Measurements from ENCODE around the gene MED16. TPM values are rescaled to one million over a fixed set of nuclear protein-coding genes. Genes with fewer than 3 reads are reported as not detected.

MED16 gene
- total and polyA plus RNA-seq, 2 of the 13 experiments (the other 11 are each of a cell fraction or from before 2014, with no cell fraction given), result 13.3 to 14.8 TPM

DNA sequence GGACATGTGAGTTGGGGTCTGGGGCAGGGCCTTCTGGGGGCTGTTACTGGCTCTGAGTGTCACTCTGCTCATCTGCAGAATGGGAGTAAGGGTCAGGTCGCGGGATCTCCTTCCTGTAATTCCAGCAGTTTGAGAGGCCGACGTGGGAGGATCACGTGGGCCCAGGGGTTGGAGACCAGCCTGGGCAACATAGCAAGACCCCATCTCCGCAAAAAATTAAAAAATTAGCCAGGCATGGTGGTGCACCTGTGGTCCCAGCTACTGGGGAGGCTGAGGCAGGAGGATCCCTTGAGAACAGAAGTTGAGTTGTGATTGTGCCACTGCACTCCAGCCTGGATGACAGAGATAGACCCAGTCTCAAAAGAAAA lies 36.9 kb upstream of the MED16 start:
- no TSS peak for BruUV-seq (replicated peaks)
- no peak for ATAC-seq
- intact Hi-C loops (cut with micrococcal nuclease; ENCODE audit: unreplicated experiment) (loop anchor here (10.0 kb wide), 1 partner anchor 265 kb away; the partner anchor contains the start of gene RNF126), in situ Hi-C loops (cut with HindIII; ENCODE audit: extremely low pct_ligation_motif_present, low pct_unique_long_range_greater_than_20kb) (loop anchor here (5.0 kb wide), 1 partner anchor 32 kb away; no protein-coding TSS in a partner anchor)
- no peak for DNase-seq (ENCODE audit: low spot score)
- ChIA-PET CTCF (ENCODE audit: low intra/inter-chr PET ratio, low total read pairs) (no interaction called here), POLR2A (interaction anchor here (1.5 to 5.6 kb wide), 2 partner anchors 23 to 31 kb away, joined by 3 to 50 read pairs; no protein-coding TSS in a partner anchor)
- no peak for FAIRE-seq
- no peaks in the 10 kb centered on the region for H3K9me3 ChIP-seq (ENCODE audit: low read length)
- peaks cover 25% of the 10 kb centered on the region; the same call in 1 of the 2 replicates for H4K20me1 ChIP-seq (ENCODE audit: insufficient read depth, low read length)
- no peaks in the 10 kb centered on the region for H3K27me3 ChIP-seq (ENCODE audit: control insufficient read depth in 1 of 2, insufficient read depth in 2 of 2, low read length in 2 of 2)
- peaks cover 68% of the 10 kb centered on the region for H3K4me1 ChIP-seq (ENCODE audit: insufficient read depth, low read length)
- 0 out of 2 replicates have a peak, but pooled peaks have one; percentile 6 for TF ChIP-seq PAF1 (CRISPR knock-in tag; IDR thresholded peaks at IDR 0.05)
- no peak for TF ChIP-seq SP140L (CRISPR knock-in tag; IDR thresholded peaks at IDR 0.05; ENCODE audit: borderline replicate concordance)
- TF ChIP-seq, protein P1, sequence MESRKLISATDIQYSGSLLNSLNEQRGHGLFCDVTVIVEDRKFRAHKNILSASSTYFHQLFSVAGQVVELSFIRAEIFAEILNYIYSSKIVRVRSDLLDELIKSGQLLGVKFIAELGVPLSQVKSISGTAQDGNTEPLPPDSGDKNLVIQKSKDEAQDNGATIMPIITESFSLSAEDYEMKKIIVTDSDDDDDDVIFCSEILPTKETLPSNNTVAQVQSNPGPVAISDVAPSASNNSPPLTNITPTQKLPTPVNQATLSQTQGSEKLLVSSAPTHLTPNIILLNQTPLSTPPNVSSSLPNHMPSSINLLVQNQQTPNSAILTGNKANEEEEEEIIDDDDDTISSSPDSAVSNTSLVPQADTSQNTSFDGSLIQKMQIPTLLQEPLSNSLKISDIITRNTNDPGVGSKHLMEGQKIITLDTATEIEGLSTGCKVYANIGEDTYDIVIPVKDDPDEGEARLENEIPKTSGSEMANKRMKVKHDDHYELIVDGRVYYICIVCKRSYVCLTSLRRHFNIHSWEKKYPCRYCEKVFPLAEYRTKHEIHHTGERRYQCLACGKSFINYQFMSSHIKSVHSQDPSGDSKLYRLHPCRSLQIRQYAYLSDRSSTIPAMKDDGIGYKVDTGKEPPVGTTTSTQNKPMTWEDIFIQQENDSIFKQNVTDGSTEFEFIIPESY (CRISPR knock-in tag; IDR thresholded peaks at IDR 0.05), result no peak
- TF ChIP-seq, protein P2, sequence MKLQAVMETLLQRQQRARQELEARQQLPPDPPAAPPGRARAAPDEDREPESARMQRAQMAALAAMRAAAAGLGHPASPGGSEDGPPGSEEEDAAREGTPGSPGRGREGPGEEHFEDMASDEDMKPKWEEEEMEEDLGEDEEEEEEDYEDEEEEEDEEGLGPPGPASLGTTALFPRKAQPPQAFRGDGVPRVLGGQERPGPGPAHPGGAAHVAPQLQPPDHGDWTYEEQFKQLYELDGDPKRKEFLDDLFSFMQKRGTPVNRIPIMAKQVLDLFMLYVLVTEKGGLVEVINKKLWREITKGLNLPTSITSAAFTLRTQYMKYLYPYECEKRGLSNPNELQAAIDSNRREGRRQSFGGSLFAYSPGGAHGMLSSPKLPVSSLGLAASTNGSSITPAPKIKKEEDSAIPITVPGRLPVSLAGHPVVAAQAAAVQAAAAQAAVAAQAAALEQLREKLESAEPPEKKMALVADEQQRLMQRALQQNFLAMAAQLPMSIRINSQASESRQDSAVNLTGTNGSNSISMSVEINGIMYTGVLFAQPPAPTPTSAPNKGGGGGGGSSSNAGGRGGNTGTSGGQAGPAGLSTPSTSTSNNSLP (IDR thresholded peaks at IDR 0.05; ENCODE audit: low read depth, low read length), result no peak
- no peak for TF ChIP-seq SOX6 (IDR thresholded peaks at IDR 0.05)
- no peak for TF ChIP-seq SOX6 (CRISPR knock-in tag; IDR thresholded peaks at IDR 0.05)
- peak; percentile 93 for TF ChIP-seq ZNF121 (CRISPR knock-in tag; IDR thresholded peaks at IDR 0.05)
- TF ChIP-seq, protein P3, sequence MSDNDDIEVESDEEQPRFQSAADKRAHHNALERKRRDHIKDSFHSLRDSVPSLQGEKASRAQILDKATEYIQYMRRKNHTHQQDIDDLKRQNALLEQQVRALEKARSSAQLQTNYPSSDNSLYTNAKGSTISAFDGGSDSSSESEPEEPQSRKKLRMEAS (IDR thresholded peaks at IDR 0.05), result no peak
- peak; percentile 7 for TF ChIP-seq AGO2 (optimal IDR thresholded peaks at IDR 0.05; ENCODE audit: low read depth, low read length)
- no peak overlapping the region for H3K9ac ChIP-seq (ENCODE audit: insufficient read depth, low read depth, low read length)
- H3K4me3 ChIP-seq (replicated peaks in 1 of 3; ENCODE audit: insufficient read depth in 1 of 3, low read depth in 2 of 3, low read length in 3 of 3), result no peak overlapping the region; a peak in 1 of 6 replicates
- H3K27ac ChIP-seq (ENCODE audit: extremely low read length, insufficient read depth, low read length), result no peak overlapping the region
- H3K36me3 ChIP-seq (replicated peaks in 1 of 2; ENCODE audit: control insufficient read depth in 1 of 2, insufficient read depth in 2 of 2, low read length in 2 of 2), result peaks cover 11 to 41% of the 10 kb centered on the region in 2 experiments; a peak in 4 of 5 replicates
- H2AFZ ChIP-seq (ENCODE audit: low read length), result no peak overlapping the region
- WGBS (ENCODE audit: low lambda C conversion rate), result 95% methylated on average over 6 of the region's 6 CpGs
- peaks cover 76% of the 10 kb centered on the region for H3K79me2 ChIP-seq (ENCODE audit: insufficient read depth, low read length)
- H3K4me2 ChIP-seq (ENCODE audit: low read depth, low read length), result no peak overlapping the region
